SK-N-SH (cell line): ENCODE data around the gene TDRD5. TPM values are rescaled to one million over a fixed set of nuclear protein-coding genes. Genes with fewer than 3 reads are reported as not detected.

Experiments
- CTCF ChIA-PET: fragments of 300-600, 350-600 bp; formaldehyde crosslinking; extraction: SDS; loops from one replicate; lab custom pipeline; 2021; lab: Yijun Ruan, JAX
- POLR2A ChIA-PET: fragments of 350-600 bp; sonication (Branson Sonifier 250); formaldehyde crosslinking; extraction: SDS; loops from one replicate; lab custom pipeline; 2020; ENCODE audit warnings: antibody characterized with exemption, inconsistent platforms; lab: Yijun Ruan, JAX
- DNase-seq: peaks from one replicate; pipeline ENCODE4 v3.0.0; 2012
- H2AFZ ChIP-seq: fragments of 200-600 bp; sonication (generic); 2 replicates; pipeline ENCODE4 v1.8.1; 2016; ENCODE audit warnings: antibody characterized with exemption, mild to moderate bottlenecking, low read depth
- H3F3A ChIP-seq: fragments of 200-600 bp; sonication (generic); replicated peaks from 2 replicates; pipeline ENCODE3; 2016; ENCODE audit warnings: antibody characterized with exemption, mild to moderate bottlenecking; ENCODE audit not compliant: insufficient read depth
- H3K27ac ChIP-seq, 2 experiments: fragments of 200-500 bp in 1 of 2; fragments of 200-600 bp in 1 of 2; sonication (Bioruptor generic) in 1 of 2; sonication (generic), shearing (Covaris generic) in 1 of 2; 2 replicates each; pipeline versions ENCODE4 v1.5.1 to v1.6.1; 2014 to 2016; ENCODE audit warnings: low read depth in 2 of 2, inconsistent platforms in 1 of 2, low read length in 1 of 2, mild to moderate bottlenecking in 1 of 2, mixed read lengths in 1 of 2
- H3K27me3 ChIP-seq: fragments of 200-600 bp; sonication (generic), shearing (Covaris generic); 2 replicates; pipeline ENCODE4 v1.6.1; 2016; ENCODE audit warnings: mixed run types; ENCODE audit not compliant: insufficient read depth
- H3K36me3 ChIP-seq, 2 experiments: fragments of 200-500 bp in 1 of 2; fragments of 200-600 bp in 1 of 2; sonication (Bioruptor generic) in 1 of 2; sonication (generic) in 1 of 2; replicated peaks in 1 of 2; 2 replicates each; pipeline versions ENCODE3 to v1.5.1; 2014 to 2016; ENCODE audit warnings: low read length in 1 of 2, mild to moderate bottlenecking in 1 of 2; ENCODE audit not compliant: insufficient read depth in 2 of 2, control insufficient read depth in 1 of 2
- H3K4me1 ChIP-seq, 2 experiments: fragments of 200-500 bp in 1 of 2; fragments of 200-600 bp in 1 of 2; sonication (Bioruptor generic) in 1 of 2; sonication (generic), shearing (Covaris generic) in 1 of 2; 2 replicates each; pipeline versions ENCODE4 v1.5.1 to v1.6.1; 2014 to 2016; ENCODE audit warnings: low read depth in 1 of 2, low read length in 1 of 2, mixed run types in 1 of 2; ENCODE audit not compliant: insufficient read depth in 2 of 2, control insufficient read depth in 1 of 2
- H3K4me2 ChIP-seq: fragments of 200-600 bp; sonication (generic), shearing (Covaris generic); 2 replicates; pipeline ENCODE4 v1.6.1; 2017; ENCODE audit warnings: mixed run types
- H3K4me3 ChIP-seq, 2 experiments: fragments of 200-500 bp in 1 of 2; fragments of 200-600 bp in 1 of 2; sonication (Bioruptor generic) in 1 of 2; sonication (generic), shearing (Covaris generic) in 1 of 2; 2 replicates each; pipeline versions ENCODE4 v1.5.1 to v1.8.1; 2014 to 2016; ENCODE audit warnings: low read depth in 2 of 2, inconsistent platforms in 1 of 2, low read length in 1 of 2, mild to moderate bottlenecking in 1 of 2, mixed read lengths in 1 of 2, moderate library complexity in 1 of 2
- H3K79me2 ChIP-seq: fragments of 200-600 bp; sonication (generic); 2 replicates; pipeline ENCODE4 v1.8.1; 2017; ENCODE audit warnings: mild to moderate bottlenecking; ENCODE audit not compliant: insufficient read depth
- H3K9ac ChIP-seq: fragments of 200-600 bp; sonication (generic); 2 replicates; pipeline ENCODE4 v1.6.1; 2017; ENCODE audit warnings: mixed run types
- H3K9me2 ChIP-seq: fragments of 200-600 bp; sonication (generic); 2 replicates; pipeline ENCODE4 v1.6.1; 2017; ENCODE audit warnings: mixed run types
- H3K9me3 ChIP-seq: fragments of 200-600 bp; sonication (generic); 2 replicates; pipeline ENCODE4 v1.6.1; 2017; ENCODE audit warnings: mixed run types, mild to moderate bottlenecking, moderate library complexity
- H4K20me1 ChIP-seq: fragments of 200-600 bp; sonication (generic); 2 replicates; pipeline ENCODE4 v1.6.1; 2017; ENCODE audit warnings: mild to moderate bottlenecking, mixed run types; ENCODE audit not compliant: insufficient read depth
- CHD2 ChIP-seq: fragments of 150-350 bp; IDR thresholded peaks from 2 replicates; pipeline ENCODE4 v1.6.1; 2018; ENCODE audit warnings: low read length; ENCODE audit not compliant: partially characterized antibody
- CTCF ChIP-seq: fragments of 200-600 bp; sonication (generic); IDR thresholded peaks from 2 replicates; pipeline ENCODE4 v1.6.1; 2017; ENCODE audit warnings: antibody characterized with exemption, mild to moderate bottlenecking, moderate library complexity
- EP300 ChIP-seq, 2 experiments: IDR thresholded peaks; 2 replicates each; pipeline versions ENCODE4 v1.4.0 to v1.6.1; 2012; ENCODE audit warnings: borderline replicate concordance in 1 of 2, low read depth in 1 of 2, low read length in 1 of 2
- EZH2phosphoT487 ChIP-seq: fragments of 200-600 bp; sonication (generic); IDR thresholded peaks from 2 replicates; pipeline ENCODE4 v1.6.1; 2017; ENCODE audit warnings: low read depth, mixed run types, mild to moderate bottlenecking, antibody characterized with exemption, moderate library complexity, borderline replicate concordance
- FOSL2 ChIP-seq: IDR thresholded peaks from 2 replicates; pipeline ENCODE4 v1.4.0; 2012; ENCODE audit warnings: low read depth, mild to moderate bottlenecking, moderate library complexity, borderline replicate concordance
- FOXM1 ChIP-seq: IDR thresholded peaks from 2 replicates; pipeline ENCODE4 v1.4.0; 2012; ENCODE audit warnings: low read depth, mild to moderate bottlenecking
- MAX ChIP-seq: IDR thresholded peaks from 2 replicates; pipeline ENCODE4 v1.4.0; 2012; ENCODE audit warnings: low read depth
- MEF2A ChIP-seq: IDR thresholded peaks from 2 replicates; pipeline ENCODE4 v1.4.0; 2012; ENCODE audit warnings: low read depth, borderline replicate concordance
- MXI1 ChIP-seq: IDR thresholded peaks from 2 replicates; pipeline ENCODE4 v1.6.1; 2012; ENCODE audit warnings: mild to moderate bottlenecking, low read depth, low read length, improper control_type of control experiment
- NFIC ChIP-seq: IDR thresholded peaks from 2 replicates; pipeline ENCODE4 v1.4.0; 2012; ENCODE audit warnings: borderline replicate concordance
- NRF1 ChIP-seq: IDR thresholded peaks from 2 replicates; pipeline ENCODE4 v1.6.1; 2012; ENCODE audit warnings: low read depth, mild to moderate bottlenecking, low read length
- RAD21 ChIP-seq: IDR thresholded peaks from 2 replicates; pipeline ENCODE4 v1.6.1; 2012; ENCODE audit warnings: mild to moderate bottlenecking, low read length
- RCOR1 ChIP-seq: fragments of 150-350 bp; IDR thresholded peaks from 2 replicates; pipeline ENCODE4 v1.6.1; 2017; ENCODE audit warnings: antibody characterized with exemption, low read length
- RXRA ChIP-seq: IDR thresholded peaks from 2 replicates; pipeline ENCODE4 v1.4.0; 2012; ENCODE audit warnings: low read depth, mild to moderate bottlenecking, borderline replicate concordance
- SMC3 ChIP-seq: IDR thresholded peaks from 2 replicates; pipeline ENCODE4 v1.6.1; 2012; ENCODE audit warnings: low read depth, low read length, improper control_type of control experiment
- TAF1 ChIP-seq: IDR thresholded peaks from 2 replicates; pipeline ENCODE4 v1.6.1; 2012; ENCODE audit warnings: low read depth, mild to moderate bottlenecking, low read length, moderate library complexity, borderline replicate concordance
- TCF12 ChIP-seq: IDR thresholded peaks from 2 replicates; pipeline ENCODE4 v1.4.0; 2012
- USF2 ChIP-seq: fragments of 150-350 bp; IDR thresholded peaks from 2 replicates; pipeline ENCODE4 v1.6.1; 2017; ENCODE audit warnings: antibody characterized with exemption, low read length, low read depth, borderline replicate concordance
- YY1 ChIP-seq: IDR thresholded peaks from 2 replicates; pipeline ENCODE4 v1.4.0; 2012; ENCODE audit warnings: low read depth, mild to moderate bottlenecking
- WGBS: methylation state at CpG from one replicate; pipeline ENCODE4 v1.1.6; 2017; ENCODE audit warnings: low lambda C conversion rate; 5-methylcytosine and 5-hydroxymethylcytosine counted together
- polyA plus RNA-seq, 3 experiments: library from polyadenylated mRNA; depleted of rRNA; stranded (reverse); fragments of >200 nt; gene quantifications; 2 replicates each; pipeline ENCODE4 v1.2.3, GENCODE V29; 2012

The TDRD5 gene
- polyA plus RNA-seq, 1 of the 3 experiments (the other 2 are of a cell fraction): not detected

GRCh38 chr1:179587336-179587735, 4.3 kb upstream of the TDRD5 start:
- WGBS: 64% methylated on average over 6 of the region's 6 CpGs
- CTCF ChIA-PET: interaction anchor here (0.6 to 2.9 kb wide), 6 partner anchors 10 to 592 kb away, joined by 3 to 16 read pairs (median 6); no protein-coding TSS in a partner anchor

DNA sequence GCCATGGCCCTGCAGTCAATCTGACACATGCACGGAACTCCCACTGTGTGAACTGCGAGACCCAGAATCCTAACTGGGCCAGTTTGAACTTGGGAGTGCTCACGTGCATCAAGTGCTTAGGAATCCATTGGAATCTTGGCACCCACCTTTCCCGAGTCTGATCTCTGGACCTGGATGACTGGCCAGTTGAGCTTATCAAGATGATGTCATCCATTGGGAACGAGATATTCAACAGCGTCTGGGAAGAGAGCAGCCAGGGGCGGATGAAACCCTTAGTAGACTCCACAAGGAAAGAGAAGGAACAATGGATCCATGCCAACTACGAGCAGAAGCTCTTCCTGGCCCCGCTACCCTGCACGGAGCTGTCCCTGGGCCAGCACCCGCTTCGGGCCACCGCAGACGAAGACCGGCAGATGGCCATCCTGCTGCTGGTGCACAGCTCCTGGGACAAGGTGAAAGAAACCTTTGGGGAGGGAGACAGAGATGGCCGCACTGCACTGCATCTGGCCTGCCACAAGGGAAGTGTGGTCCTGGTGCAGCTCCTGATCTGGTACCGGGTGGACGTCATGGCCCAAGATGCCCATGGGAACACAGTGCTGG, 3.1 kb upstream of the TDRD5 start:
- H4K20me1 ChIP-seq: no peaks in the 10 kb centered on the region
- TF ChIP-seq EP300 (IDR thresholded peaks at IDR 0.05; ENCODE audit: borderline replicate concordance in 1 of 2, low read depth in 1 of 2, low read length in 1 of 2) (no peak), FOSL2 (no peak), USF2 (no peak), RCOR1 (no peak), RAD21 (no peak), RXRA (no peak), MAX (no peak), NFIC (no peak), MXI1 (no peak), FOXM1 (no peak), TCF12 (no peak), MEF2A (no peak), YY1 (no peak), CTCF (no peak), SMC3 (no peak)
- no peak overlapping the region for H2AFZ ChIP-seq
- no peaks in the 10 kb centered on the region; a peak in 2 of 4 replicates for H3K4me1 ChIP-seq
- no peak overlapping the region for H3K27ac ChIP-seq
- no peaks in the 10 kb centered on the region for H3F3A ChIP-seq
- no peak overlapping the region for H3K9ac ChIP-seq
- H3K27me3 ChIP-seq: no peaks in the 10 kb centered on the region; the same call in 1 of the 2 replicates
- H3K4me2 ChIP-seq: no peak overlapping the region
- ChIA-PET POLR2A (no interaction called here), CTCF (interaction anchor here (1.2 kb wide), 1 partner anchor 11 kb away, joined by 4 read pairs; no protein-coding TSS in a partner anchor)
- H3K79me2 ChIP-seq: no peaks in the 10 kb centered on the region
- WGBS: 81% methylated on average over 10 of the region's 18 CpGs
- no peak overlapping the region for H3K4me3 ChIP-seq
- DNase-seq: no peak
- no peaks in the 10 kb centered on the region for H3K9me3 ChIP-seq
- no peaks in the 10 kb centered on the region for H3K36me3 ChIP-seq
- H3K9me2 ChIP-seq: no peaks in the 10 kb centered on the region

More at GRCh38 chr1:179587336-179587735, 4.3 kb upstream of the TDRD5 start:
- Histone ChIP-seq H2AFZ (no peak overlapping the region), H3K4me2 (no peak overlapping the region), H3F3A (no peaks in the 10 kb centered on the region), H3K9me2 (no peaks in the 10 kb centered on the region), H3K27ac (no peak overlapping the region), H3K4me3 (no peak overlapping the region), H3K4me1 (no peaks in the 10 kb centered on the region; a peak in 2 of 4 replicates), H4K20me1 (no peaks in the 10 kb centered on the region), H3K9ac (no peak overlapping the region), H3K27me3 (no peaks in the 10 kb centered on the region; the same call in 1 of the 2 replicates), H3K36me3 (no peaks in the 10 kb centered on the region), H3K9me3 (no peaks in the 10 kb centered on the region), H3K79me2 (no peaks in the 10 kb centered on the region)
- POLR2A ChIA-PET: no interaction called here
- TF ChIP-seq NFIC: no peak
- no peak for TF ChIP-seq TAF1
- no peak for TF ChIP-seq CHD2
- no peak for TF ChIP-seq NRF1
- no peak for TF ChIP-seq MEF2A
- no peak for TF ChIP-seq EZH2phosphoT487
- no peak for TF ChIP-seq USF2
- no peak for DNase-seq
